ENCODE data around the gene SCO2. TPM values are rescaled to one million over a fixed set of nuclear protein-coding genes. Genes with fewer than 3 reads are reported as not detected.

SCO2 gene
- polyA plus RNA-seq, 1 donor from 2014 or later = 9.6 TPM

- no peak overlapping the region for H2AFZ ChIP-seq (ENCODE audit: low read depth, low read length)
Measured at GRCh38 chr22:50487290-50488005, 38.0 kb downstream of the SCO2 start.

More at GRCh38 chr22:50487290-50488005, 38.0 kb downstream of the SCO2 start:
- TF ChIP-seq RAD21 (conservative IDR thresholded peaks at IDR 0.05) = no peak
- no peak for TF ChIP-seq SMC3 (conservative IDR thresholded peaks at IDR 0.05; ENCODE audit: poor library complexity)
- no peak for TF ChIP-seq EZH2 (IDR thresholded peaks at IDR 0.05; ENCODE audit: borderline replicate concordance, insufficient read depth, low read length, poor library complexity, severe bottlenecking)
- TF ChIP-seq POLR2AphosphoS5 (IDR thresholded peaks at IDR 0.05) = no peak
- TF ChIP-seq CTCF (IDR thresholded peaks at IDR 0.05; ENCODE audit: poor library complexity, severe bottlenecking) = no peak
- TF ChIP-seq TAF1 (IDR thresholded peaks at IDR 0.05; ENCODE audit: low read depth) = no peak
- no peak for TF ChIP-seq EP300 (conservative IDR thresholded peaks at IDR 0.05; ENCODE audit: poor library complexity, severe bottlenecking)
- TF ChIP-seq REST (IDR thresholded peaks at IDR 0.05; ENCODE audit: borderline replicate concordance) = no peak
- TF ChIP-seq MXI1 (conservative IDR thresholded peaks at IDR 0.05; ENCODE audit: poor library complexity, severe bottlenecking) = no peak
- no peaks in the 10 kb centered on the region for H3F3A ChIP-seq (ENCODE audit: insufficient read depth, low read length, poor library complexity, severe bottlenecking)
- H4K20me1 ChIP-seq (ENCODE audit: insufficient read depth) = no peaks in the 10 kb centered on the region
- H3K79me2 ChIP-seq (replicated peaks; ENCODE audit: insufficient read depth, low read length) = no peaks in the 10 kb centered on the region
- H3K4me3 ChIP-seq (ENCODE audit: low read length) = no peak overlapping the region
- no peaks in the 10 kb centered on the region for H3K36me3 ChIP-seq (ENCODE audit: insufficient read depth, low read length)
- H3K9ac ChIP-seq (ENCODE audit: low read length) = no peak overlapping the region
- H3K27ac ChIP-seq (ENCODE audit: low read length) = no peak overlapping the region
- no peak overlapping the region for H3K4me2 ChIP-seq (ENCODE audit: low read length)
- no peaks in the 10 kb centered on the region for H3K9me2 ChIP-seq (ENCODE audit: insufficient read depth, low read length)
- H3K27me3 ChIP-seq (ENCODE audit: insufficient read depth, low read depth, low read length) = peaks cover 5% of the 10 kb centered on the region
- H3K9me3 ChIP-seq (ENCODE audit: low read length) = no peaks in the 10 kb centered on the region

Data from neural cell (in vitro differentiated cells).